Osteoblast (primary cell): Measurements from ENCODE around the gene ANKS1B. TPM values are rescaled to one million over a fixed set of nuclear protein-coding genes. Genes with fewer than 3 reads are reported as not detected.
"Not testable (repeated sequence)": the region's sequence is repeated elsewhere in the genome, so short reads cannot be mapped to it uniquely, and the experiment has no call there.

Source experiments
- DNase-seq: peaks from one replicate; pipeline ENCODE4 v3.0.0; 2011; ENCODE audit warnings: low spot score, mixed read lengths; ENCODE audit not compliant: insufficient read length; ENCODE audit errors: missing footprints
- H2AFZ ChIP-seq: 2 replicates; pipeline ENCODE4 v1.6.0; 2011; ENCODE audit warnings: mild to moderate bottlenecking, low read length
- H3K27ac ChIP-seq: 2 replicates; pipeline ENCODE4 v1.5.1; 2011; ENCODE audit warnings: mild to moderate bottlenecking, low read depth, low read length, moderate library complexity
- H3K27me3 ChIP-seq: 2 replicates; pipeline ENCODE4 v1.6.0; 2012; ENCODE audit warnings: mild to moderate bottlenecking, control low read depth, inconsistent platforms, low read length, moderate library complexity; ENCODE audit not compliant: insufficient read depth
- H3K36me3 ChIP-seq: 2 replicates; pipeline ENCODE4 v1.5.1; 2011; ENCODE audit warnings: mild to moderate bottlenecking, low read length, control low read depth, moderate library complexity; ENCODE audit not compliant: insufficient read depth
- H3K4me1 ChIP-seq: 2 replicates; pipeline ENCODE4 v1.5.1; 2011; ENCODE audit warnings: mild to moderate bottlenecking, low read length, control low read depth, moderate library complexity; ENCODE audit not compliant: insufficient read depth
- H3K4me2 ChIP-seq: 2 replicates; pipeline ENCODE4 v1.6.0; 2011; ENCODE audit warnings: mild to moderate bottlenecking, low read length; ENCODE audit not compliant: insufficient read depth
- H3K4me3 ChIP-seq: fragments of 200-600 bp; sonication (generic); 3 replicates; pipeline ENCODE4 v1.5.1; 2012; ENCODE audit warnings: mild to moderate bottlenecking, low read length, inconsistent platforms; ENCODE audit not compliant: insufficient read depth
- H3K79me2 ChIP-seq: 2 replicates; pipeline ENCODE4 v1.6.0; 2012; ENCODE audit warnings: mild to moderate bottlenecking, low read length, control low read depth, inconsistent platforms; ENCODE audit not compliant: insufficient read depth
- H3K9me3 ChIP-seq: 2 replicates; pipeline ENCODE4 v1.5.1; 2011; ENCODE audit warnings: low read depth, low read length, control low read depth
- H4K20me1 ChIP-seq: 2 replicates; pipeline ENCODE4 v1.6.0; 2012; ENCODE audit warnings: mild to moderate bottlenecking, low read length, control low read depth; ENCODE audit not compliant: insufficient read depth
- CTCF ChIP-seq: IDR thresholded peaks from 2 replicates; pipeline ENCODE4 v1.5.1; 2011; ENCODE audit warnings: mild to moderate bottlenecking, low read depth, low read length, moderate library complexity; ENCODE audit errors: extremely low read depth
- total RNA-seq: library from RNA; depleted of rRNA; stranded (reverse); fragments of >200 nt; gene quantifications from 2 replicates; pipeline ENCODE4 v1.2.3, GENCODE V29; 2012

Gene ANKS1B
- total RNA-seq, 1 donor = 2.2 TPM

- H3K27me3 ChIP-seq = no peaks in the 10 kb centered on the region
- H3K4me3 ChIP-seq = no peak overlapping the region
- no peaks in the 10 kb centered on the region for H4K20me1 ChIP-seq
- H3K4me2 ChIP-seq = no peak overlapping the region
- no peak overlapping the region for H3K27ac ChIP-seq
- H3K79me2 ChIP-seq = no peaks in the 10 kb centered on the region
- DNase-seq = no peak
- H3K4me1 ChIP-seq = no peaks in the 10 kb centered on the region
- no peaks in the 10 kb centered on the region for H3K36me3 ChIP-seq
- TF ChIP-seq CTCF = no peak
- H3K9me3 ChIP-seq = no peaks in the 10 kb centered on the region
- H2AFZ ChIP-seq = no peak overlapping the region
Observed at GRCh38 chr12:99809909-99810308, 174.8 kb downstream of the ANKS1B start.

- Histone ChIP-seq H4K20me1 (no peaks in the 10 kb centered on the region), H3K36me3 (no peaks in the 10 kb centered on the region), H3K4me2 (no peak overlapping the region), H3K4me3 (no peak overlapping the region), H3K4me1 (no peaks in the 10 kb centered on the region), H3K27ac (no peak overlapping the region), H3K27me3 (no peaks in the 10 kb centered on the region), H3K9me3 (no peaks in the 10 kb centered on the region), H2AFZ (no peak overlapping the region), H3K79me2 (no peaks in the 10 kb centered on the region)
- no peak for TF ChIP-seq CTCF
- DNase-seq = no peak
Observed at GRCh38 chr12:99806304-99806703, 178.4 kb downstream of the ANKS1B start.

- Histone ChIP-seq H4K20me1 (no peaks in the 10 kb centered on the region), H3K79me2 (no peaks in the 10 kb centered on the region), H3K4me1 (no peaks in the 10 kb centered on the region), H2AFZ (no peak overlapping the region), H3K27me3 (no peaks in the 10 kb centered on the region), H3K27ac (no peak overlapping the region), H3K4me3 (no peak overlapping the region), H3K36me3 (no peaks in the 10 kb centered on the region), H3K9me3 (no peaks in the 10 kb centered on the region), H3K4me2 (no peak overlapping the region)
- TF ChIP-seq CTCF = no peak
- no peak for DNase-seq
Observed at GRCh38 chr12:99804715-99805114, 180.0 kb downstream of the ANKS1B start.

GRCh38 chr12:99800605-99801004 lies 184.1 kb downstream of the ANKS1B start:
- TF ChIP-seq CTCF = no peak
- Histone ChIP-seq H3K27me3 (no peaks in the 10 kb centered on the region), H2AFZ (no peak overlapping the region), H3K27ac (no peak overlapping the region), H3K36me3 (no peaks in the 10 kb centered on the region), H3K79me2 (no peaks in the 10 kb centered on the region), H3K4me1 (no peaks in the 10 kb centered on the region), H3K4me3 (no peak overlapping the region), H3K4me2 (no peak overlapping the region), H3K9me3 (no peaks in the 10 kb centered on the region), H4K20me1 (no peaks in the 10 kb centered on the region)
- DNase-seq = no peak

GRCh38 chr12:99797931-99798330 lies 186.8 kb downstream of the ANKS1B start:
- not testable (repeated sequence) for H3K27me3 ChIP-seq, H3K4me2 ChIP-seq, H3K4me3 ChIP-seq, H3K36me3 ChIP-seq, H3K79me2 ChIP-seq, DNase-seq, H3K9me3 ChIP-seq, H2AFZ ChIP-seq, H4K20me1 ChIP-seq, H3K27ac ChIP-seq, H3K4me1 ChIP-seq
